IMR-90 (cell line): ENCODE data around the gene RANGRF. TPM values are rescaled to one million over a fixed set of nuclear protein-coding genes. Genes with fewer than 3 reads are reported as not detected.

Experiments
- ATAC-seq: fragments of 200-7000 bp; cut with Tn5 transposase; 2 replicates; pipeline ENCODE4 v1.9.1; 2020; ENCODE audit warnings: low read depth, mild to moderate bottlenecking, moderate library complexity
- BruUV-seq: library from RNA; stranded (reverse); fragments of 400-500 nt; replicated peaks from 2 replicates; lab custom pipeline; 2021; lab: Mats Ljungman, UMichigan
- CTCF ChIA-PET: fragments of 300-600 bp; formaldehyde crosslinking; extraction: SDS; loops from one replicate; lab custom pipeline; 2021; ENCODE audit warnings: antibody characterized with exemption; lab: Yijun Ruan, JAX
- POLR2A ChIA-PET: fragments of 300-600 bp; sonication (Branson Sonifier 250); formaldehyde crosslinking; loops from one replicate; lab custom pipeline; 2022; ENCODE audit warnings: antibody characterized with exemption; ENCODE audit not compliant: unreplicated experiment; lab: Charles Lee
- DNase-seq: peaks from one replicate; pipeline ENCODE4 v3.0.0; 2013
- H2AFZ ChIP-seq: replicated peaks from 2 replicates; pipeline ENCODE3; 2013; ENCODE audit warnings: low read length, mild to moderate bottlenecking; ENCODE audit not compliant: poor library complexity
- H2AK5ac ChIP-seq: 2 replicates; pipeline ENCODE4 v1.6.1; 2013; ENCODE audit warnings: low read depth, low read length, inconsistent platforms
- H2AK9ac ChIP-seq: replicated peaks from 2 replicates; pipeline ENCODE3; 2013; ENCODE audit warnings: mild to moderate bottlenecking, low read depth, low read length, moderate library complexity; ENCODE audit not compliant: poor library complexity
- H2BK120ac ChIP-seq: 2 replicates; pipeline ENCODE4 v1.6.1; 2013; ENCODE audit warnings: low read depth, low read length, inconsistent platforms
- H2BK15ac ChIP-seq: 3 replicates; pipeline ENCODE4 v1.6.1; 2013; ENCODE audit warnings: low read depth, low read length, inconsistent platforms
- H2BK20ac ChIP-seq: 2 replicates; pipeline ENCODE4 v1.6.1; 2013; ENCODE audit warnings: low read depth, mild to moderate bottlenecking, inconsistent platforms, low read length, moderate library complexity
- H2BK5ac ChIP-seq: 2 replicates; pipeline ENCODE4 v1.6.1; 2013; ENCODE audit warnings: mild to moderate bottlenecking, low read depth, low read length, inconsistent platforms; ENCODE audit not compliant: poor library complexity, severe bottlenecking
- H3K14ac ChIP-seq: replicated peaks from 2 replicates; pipeline ENCODE4 v1.6.1; 2013; ENCODE audit warnings: low read depth, low read length, inconsistent platforms
- H3K18ac ChIP-seq: 2 replicates; pipeline ENCODE4 v1.6.1; 2013; ENCODE audit warnings: low read depth, low read length, control low read depth
- H3K23ac ChIP-seq: 2 replicates; pipeline ENCODE4 v1.6.1; 2013; ENCODE audit warnings: low read depth, low read length, inconsistent platforms
- H3K27ac ChIP-seq: 2 replicates; pipeline ENCODE4 v1.5.1; 2013; ENCODE audit warnings: mild to moderate bottlenecking, control low read depth, low read length; ENCODE audit not compliant: insufficient read depth
- H3K27me3 ChIP-seq: 2 replicates; pipeline ENCODE4 v1.6.1; 2013; ENCODE audit warnings: low read length; ENCODE audit not compliant: control insufficient read depth, insufficient read depth
- H3K36me3 ChIP-seq: 2 replicates; pipeline ENCODE4 v1.6.1; 2013; ENCODE audit warnings: low read length, mixed read lengths; ENCODE audit not compliant: control insufficient read depth, insufficient read depth
- H3K4ac ChIP-seq: 2 replicates; pipeline ENCODE4 v1.6.1; 2013; ENCODE audit warnings: low read depth, low read length, inconsistent platforms
- H3K4me1 ChIP-seq: 2 replicates; pipeline ENCODE4 v1.6.1; 2013; ENCODE audit warnings: low read length, mixed read lengths; ENCODE audit not compliant: control insufficient read depth, insufficient read depth
- H3K4me2 ChIP-seq: 2 replicates; pipeline ENCODE4 v1.6.1; 2013; ENCODE audit warnings: low read depth, mild to moderate bottlenecking, control low read depth, low read length, moderate library complexity
- H3K4me3 ChIP-seq: 2 replicates; pipeline ENCODE4 v1.5.1; 2013; ENCODE audit warnings: low read depth, mild to moderate bottlenecking, control low read depth, low read length, moderate library complexity; ENCODE audit not compliant: insufficient read depth
- H3K56ac ChIP-seq: 2 replicates; pipeline ENCODE4 v1.6.1; 2013; ENCODE audit warnings: low read length, inconsistent platforms; ENCODE audit not compliant: insufficient read depth; ENCODE audit errors: extremely low read depth
- H3K79me1 ChIP-seq, 2 experiments: 2 replicates each; pipeline ENCODE4 v1.6.1; 2013; ENCODE audit warnings: low read length in 2 of 2, inconsistent platforms in 1 of 2, low read depth in 1 of 2
- H3K9ac ChIP-seq: 2 replicates; pipeline ENCODE4 v1.6.1; 2013; ENCODE audit warnings: low read depth, low read length, control low read depth
- H3K9me1 ChIP-seq: 2 replicates; pipeline ENCODE4 v1.6.1; 2013; ENCODE audit warnings: low read length, inconsistent platforms; ENCODE audit not compliant: insufficient read depth
- H3K9me3 ChIP-seq: 2 replicates; pipeline ENCODE4 v1.6.1; 2013; ENCODE audit warnings: low read length; ENCODE audit not compliant: control insufficient read depth, insufficient read depth
- H4K20me1 ChIP-seq: 2 replicates; pipeline ENCODE4 v1.6.1; 2013; ENCODE audit warnings: low read length, inconsistent platforms; ENCODE audit not compliant: insufficient read depth
- H4K5ac ChIP-seq: 2 replicates; pipeline ENCODE4 v1.6.1; 2013; ENCODE audit warnings: mild to moderate bottlenecking, low read depth, low read length, control low read depth
- H4K8ac ChIP-seq, 2 experiments: 2 replicates each; pipeline ENCODE4 v1.6.1; 2013; ENCODE audit warnings: low read depth in 2 of 2, low read length in 2 of 2, control low read depth in 1 of 2, inconsistent platforms in 1 of 2
- H4K91ac ChIP-seq: 2 replicates; pipeline ENCODE4 v1.6.1; 2013; ENCODE audit warnings: low read depth, low read length, inconsistent platforms; ENCODE audit not compliant: insufficient read depth
- BHLHE40 ChIP-seq: fragments of 150-350 bp; IDR thresholded peaks from 2 replicates; pipeline ENCODE4 v1.6.1; 2016; ENCODE audit warnings: mild to moderate bottlenecking, low read depth, low read length
- CEBPB ChIP-seq: IDR thresholded peaks from 2 replicates; pipeline ENCODE4 v1.6.1; 2012; ENCODE audit warnings: low read depth, low read length, improper control_type of control experiment
- CHD1 ChIP-seq: IDR thresholded peaks from 2 replicates; pipeline ENCODE4 v1.6.1; 2012; ENCODE audit warnings: low read depth, low read length, improper control_type of control experiment
- CTCF ChIP-seq: conservative IDR thresholded peaks from 2 replicates; pipeline ENCODE4 v1.5.1; 2012; ENCODE audit warnings: mild to moderate bottlenecking, low read depth, low read length, improper control_type of control experiment
- FOS ChIP-seq: fragments of 150-350 bp; IDR thresholded peaks from 2 replicates; pipeline ENCODE4 v1.6.1; 2016; ENCODE audit warnings: low read depth, low read length
- MAFK ChIP-seq: IDR thresholded peaks from 2 replicates; pipeline ENCODE4 v1.6.1; 2012; ENCODE audit warnings: low read depth, low read length, improper control_type of control experiment
- MAZ ChIP-seq: IDR thresholded peaks from 2 replicates; pipeline ENCODE4 v1.6.1; 2012; ENCODE audit warnings: low read depth, mild to moderate bottlenecking, low read length, improper control_type of control experiment, moderate library complexity, borderline replicate concordance
- MXI1 ChIP-seq: IDR thresholded peaks from 2 replicates; pipeline ENCODE4 v1.6.1; 2012; ENCODE audit warnings: low read depth, mild to moderate bottlenecking, low read length, moderate library complexity, borderline replicate concordance
- NFE2L2 ChIP-seq: fragments of 150-350 bp; IDR thresholded peaks from 2 replicates; pipeline ENCODE4 v1.6.1; 2016; ENCODE audit warnings: low read depth, mild to moderate bottlenecking, low read length
- POLR2A ChIP-seq: IDR thresholded peaks from 2 replicates; pipeline ENCODE4 v1.6.1; 2012; ENCODE audit warnings: mild to moderate bottlenecking, low read depth, low read length
- RAD21 ChIP-seq: IDR thresholded peaks from 2 replicates; pipeline ENCODE4 v1.6.1; 2012; ENCODE audit warnings: low read length, improper control_type of control experiment
- RCOR1 ChIP-seq: IDR thresholded peaks from 2 replicates; pipeline ENCODE4 v1.6.1; 2012; ENCODE audit warnings: mild to moderate bottlenecking, low read length, improper control_type of control experiment; ENCODE audit not compliant: insufficient replicate concordance
- RFX5 ChIP-seq: IDR thresholded peaks from 2 replicates; pipeline ENCODE4 v1.8.0; 2012; ENCODE audit warnings: low read depth, mild to moderate bottlenecking, low read length, moderate library complexity
- SMC3 ChIP-seq: fragments of 150-350 bp; IDR thresholded peaks from 2 replicates; pipeline ENCODE4 v1.6.1; 2016; ENCODE audit warnings: low read depth, mild to moderate bottlenecking, antibody characterized with exemption, low read length, moderate library complexity
- WGBS, 2 experiments: methylation state at CpG; one replicate each; pipeline versions ENCODE4 v1.1.5 to v1.1.7; 2013; ENCODE audit warnings: missing lambda C conversion rate in 2 of 2; ENCODE audit not compliant: insufficient read length in 1 of 2; ENCODE audit errors: extremely low coverage in 2 of 2; 5-methylcytosine and 5-hydroxymethylcytosine counted together
- dilution Hi-C: fragments of 300-500 bp; cut with HindIII; formaldehyde crosslinking; loops from one replicate; pipeline ENCODE4 v1.14.3; 2018; ENCODE audit warnings: low sequenced_read_pairs; ENCODE audit not compliant: unreplicated experiment
- in situ Hi-C: fragments of 300-500 bp; cut with MboI; formaldehyde crosslinking; loops from 3 replicates; pipeline ENCODE4 v1.14.3; 2019; ENCODE audit warnings: low sequenced_read_pairs, inconsistent platforms, mixed read lengths
- intact Hi-C: fragments of 100-400 bp; cut with micrococcal nuclease; formaldehyde crosslinking; loops from 2 replicates; pipeline ENCODE4 v1.10.0; 2022
- polyA plus RNA-seq, 3 experiments: library from polyadenylated mRNA; depleted of rRNA; stranded (reverse); fragments of >200 nt; gene quantifications; 2 replicates each; pipeline ENCODE4 v1.2.3, GENCODE V29; 2012; ENCODE audit warnings: low replicate concordance in 1 of 3
- total RNA-seq: library from RNA; depleted of rRNA; stranded (reverse); fragments of >200 nt; gene quantifications from 2 replicates; pipeline ENCODE4 v1.2.3, GENCODE V29; 2012
- TF ChIP-seq, protein P1 (sequence below): fragments of 150-350 bp; IDR thresholded peaks from 2 replicates; pipeline ENCODE4 v1.6.1; 2016; ENCODE audit warnings: low read depth, mild to moderate bottlenecking, low read length, moderate library complexity, borderline replicate concordance
- TF ChIP-seq, protein P2 (sequence below): fragments of 150-350 bp; IDR thresholded peaks from 2 replicates; pipeline ENCODE4 v1.6.1; 2017; ENCODE audit warnings: mild to moderate bottlenecking, antibody characterized with exemption, low read length, low read depth

RANGRF gene
- total and polyA plus RNA-seq, 2 of the 4 experiments (the other 2 are of a cell fraction) = 19.5 to 36.6 TPM

- dilution Hi-C loops = no loop called here
Measured at GRCh38 chr17:8256691-8257090, 31.8 kb upstream of the RANGRF start.

More at GRCh38 chr17:8256691-8257090, 31.8 kb upstream of the RANGRF start:
- Histone ChIP-seq H3K9me1 (no peaks in the 10 kb centered on the region), H2AK9ac (no peak overlapping the region), H3K4me2 (no peak overlapping the region), H3K18ac (no peak overlapping the region), H3K14ac (no peak overlapping the region), H2AFZ (no peak overlapping the region), H4K20me1 (no peaks in the 10 kb centered on the region), H2BK5ac (no peak overlapping the region), H3K4ac (no peak overlapping the region), H3K4me3 (no peak overlapping the region), H3K79me1 (peaks cover 5 to 6% of the 10 kb centered on the region in 2 experiments; a peak in 2 of 4 replicates), H3K36me3 (peaks cover 30% of the 10 kb centered on the region), H2BK120ac (no peak overlapping the region), H3K27ac (no peak overlapping the region), H3K4me1 (no peaks in the 10 kb centered on the region), H3K27me3 (no peaks in the 10 kb centered on the region), H3K23ac (no peak overlapping the region), H4K8ac (no peak overlapping the region), H3K9ac (no peak overlapping the region), H2AK5ac (no peak overlapping the region), H4K5ac (no peak overlapping the region), H4K91ac (no peak overlapping the region), H3K56ac (no peak overlapping the region), H3K9me3 (no peaks in the 10 kb centered on the region), H2BK15ac (no peak overlapping the region), H2BK20ac (no peak overlapping the region)
- no TSS peak for BruUV-seq
- DNase-seq (no peak), ATAC-seq (no peak)
- ChIA-PET CTCF (no interaction called here), POLR2A (no interaction called here)
- WGBS, 2 experiments = no CpG with 5 or more reads among the region's 6 CpGs
- TF ChIP-seq CHD1 (no peak), RFX5 (no peak), CTCF (no peak), SMC3 (no peak), POLR2A (no peak), BHLHE40 (no peak), MAFK (no peak), FOS (no peak), MXI1 (no peak), MAZ (no peak), RCOR1 (no peak), CEBPB (no peak), NFE2L2 (no peak), RAD21 (no peak)
- TF ChIP-seq, protein P1, sequence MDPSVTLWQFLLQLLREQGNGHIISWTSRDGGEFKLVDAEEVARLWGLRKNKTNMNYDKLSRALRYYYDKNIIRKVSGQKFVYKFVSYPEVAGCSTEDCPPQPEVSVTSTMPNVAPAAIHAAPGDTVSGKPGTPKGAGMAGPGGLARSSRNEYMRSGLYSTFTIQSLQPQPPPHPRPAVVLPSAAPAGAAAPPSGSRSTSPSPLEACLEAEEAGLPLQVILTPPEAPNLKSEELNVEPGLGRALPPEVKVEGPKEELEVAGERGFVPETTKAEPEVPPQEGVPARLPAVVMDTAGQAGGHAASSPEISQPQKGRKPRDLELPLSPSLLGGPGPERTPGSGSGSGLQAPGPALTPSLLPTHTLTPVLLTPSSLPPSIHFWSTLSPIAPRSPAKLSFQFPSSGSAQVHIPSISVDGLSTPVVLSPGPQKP = no peak
- TF ChIP-seq, protein P2, sequence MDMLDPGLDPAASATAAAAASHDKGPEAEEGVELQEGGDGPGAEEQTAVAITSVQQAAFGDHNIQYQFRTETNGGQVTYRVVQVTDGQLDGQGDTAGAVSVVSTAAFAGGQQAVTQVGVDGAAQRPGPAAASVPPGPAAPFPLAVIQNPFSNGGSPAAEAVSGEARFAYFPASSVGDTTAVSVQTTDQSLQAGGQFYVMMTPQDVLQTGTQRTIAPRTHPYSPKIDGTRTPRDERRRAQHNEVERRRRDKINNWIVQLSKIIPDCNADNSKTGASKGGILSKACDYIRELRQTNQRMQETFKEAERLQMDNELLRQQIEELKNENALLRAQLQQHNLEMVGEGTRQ = no peak
- in situ Hi-C loops = no loop called here
- intact Hi-C loops = no loop called here
